Natural killer cell (primary cell): ENCODE results near the gene LEMD1. TPM values are rescaled to one million over a fixed set of nuclear protein-coding genes. Genes with fewer than 3 reads are reported as not detected.

ENCODE experiments used
- ATAC-seq, 3 donors: fragments of 150-1000 bp in 2 of 3; fragments of 200-7000 bp in 1 of 3; cut with Tn5 transposase; 1 replicate in 1 of 3; 2 replicates in 2 of 3; pipeline ENCODE4 v1.10.0; 2021; ENCODE audit warnings: mild to moderate bottlenecking in 2 of 3, moderate library complexity in 2 of 3
- DNase-seq, 2 donors: peaks; one replicate each; pipeline versions ENCODE4 v3.0.0 to v3.0.0-alpha.2; 2013 to 2021; ENCODE audit warnings: mixed read lengths in 1 of 2
- H3K27ac ChIP-seq: one replicate; pipeline ENCODE4 v1.5.1; 2013; ENCODE audit warnings: mild to moderate bottlenecking, low read length
- H3K27me3 ChIP-seq: one replicate; pipeline ENCODE4 v1.6.1; 2013; ENCODE audit warnings: low read length; ENCODE audit not compliant: control insufficient read depth, insufficient read depth
- H3K36me3 ChIP-seq: one replicate; pipeline ENCODE4 v1.6.1; 2013; ENCODE audit warnings: low read length; ENCODE audit not compliant: control insufficient read depth, insufficient read depth
- H3K4me1 ChIP-seq: one replicate; pipeline ENCODE4 v1.6.1; 2013; ENCODE audit warnings: low read length; ENCODE audit not compliant: control insufficient read depth, insufficient read depth
- H3K4me3 ChIP-seq: one replicate; pipeline ENCODE4 v1.5.1; 2013; ENCODE audit warnings: low read length
- H3K9me3 ChIP-seq: one replicate; pipeline ENCODE4 v1.6.1; 2013; ENCODE audit warnings: low read length; ENCODE audit not compliant: control insufficient read depth, insufficient read depth
- H3K27ac Mint-ChIP-seq, 2 donors: one replicate each; pipeline ENCODE4 v1.8.0; 2022; ENCODE audit warnings: mild to moderate bottlenecking in 2 of 2, mixed read lengths in 2 of 2, moderate library complexity in 1 of 2
- H3K27me3 Mint-ChIP-seq, 2 donors: one replicate each; pipeline ENCODE4 v1.8.0; 2022; ENCODE audit warnings: low read depth in 2 of 2, mixed read lengths in 2 of 2
- H3K36me3 Mint-ChIP-seq: one replicate; pipeline ENCODE4 v1.8.0; 2022; ENCODE audit warnings: mixed read lengths
- H3K4me1 Mint-ChIP-seq, 2 donors: one replicate each; pipeline ENCODE4 v1.8.0; 2022; ENCODE audit warnings: mixed read lengths in 2 of 2
- H3K4me3 Mint-ChIP-seq: one replicate; pipeline ENCODE4 v1.8.0; 2022; ENCODE audit warnings: mild to moderate bottlenecking, moderate library complexity, mixed read lengths
- H3K9me3 Mint-ChIP-seq, 2 donors: one replicate each; pipeline ENCODE4 v1.8.0; 2022; ENCODE audit warnings: mixed read lengths in 2 of 2
- WGBS: methylation state at CpG from one replicate; pipeline ENCODE4 v1.1.7; 2013; ENCODE audit warnings: missing lambda C conversion rate; ENCODE audit not compliant: insufficient coverage; 5-methylcytosine and 5-hydroxymethylcytosine counted together
- intact Hi-C: fragments of 100-400 bp; cut with micrococcal nuclease; formaldehyde crosslinking; loops from one replicate; pipeline ENCODE4 v1.14.2; 2022
- total RNA-seq, 4 donors: library from RNA; stranded (reverse); fragments of 120-200 nt in 1 of 4; gene quantifications; one replicate each; pipeline versions ENCODE4 v1.2.3 to v1.2.4, GENCODE V29; 2013 to 2022
- TF ChIP-seq, protein P1 (sequence below): fragments of 200-600 bp; IDR thresholded peaks from one replicate; pipeline ENCODE4 v1.8.0; 2022; ENCODE audit warnings: antibody characterized with exemption

Gene LEMD1
- total RNA-seq, 3 donors from 2014 or later (not counting 1 experiment from before 2014, with no cell fraction given), result not detected

DNA sequence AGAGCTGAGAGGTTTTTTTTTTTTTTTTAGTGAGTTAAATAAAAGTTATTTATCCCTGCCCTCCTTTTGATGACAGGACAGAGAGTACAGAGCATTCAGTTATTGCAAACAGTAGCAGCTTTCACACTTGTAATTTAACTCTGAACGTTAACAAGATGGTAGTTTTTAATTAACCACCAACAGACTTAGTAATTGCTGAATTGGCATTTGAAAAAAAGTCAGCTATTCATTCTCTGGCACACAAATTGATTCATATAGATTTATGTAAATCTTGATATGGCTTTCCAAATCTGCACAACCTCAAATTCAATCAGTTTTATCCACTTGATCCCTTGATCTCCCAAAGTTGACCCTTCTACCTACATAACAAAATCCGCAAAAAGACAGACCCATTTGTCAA lies 918 bp downstream of the LEMD1 start:
- Mint-ChIP-seq H3K36me3 (no peaks in the 10 kb centered on the region), H3K27ac (no peak overlapping the region), H3K27me3 (peaks cover 17 to 52% of the 10 kb centered on the region in 2 donors), H3K4me3 (no peak overlapping the region), H3K4me1 (no peaks in the 10 kb centered on the region), H3K9me3 (no peaks in the 10 kb centered on the region)
- Histone ChIP-seq H3K4me3 (no peak overlapping the region), H3K27me3 (peaks cover 2% of the 10 kb centered on the region), H3K9me3 (no peaks in the 10 kb centered on the region), H3K36me3 (no peaks in the 10 kb centered on the region), H3K27ac (no peak overlapping the region), H3K4me1 (no peaks in the 10 kb centered on the region)
- intact Hi-C loops, result no loop called here
- 80% methylated on average over 1 of the region's 2 CpGs for WGBS
- DNase-seq (no peak), ATAC-seq (no peak)
- TF ChIP-seq, protein P1, sequence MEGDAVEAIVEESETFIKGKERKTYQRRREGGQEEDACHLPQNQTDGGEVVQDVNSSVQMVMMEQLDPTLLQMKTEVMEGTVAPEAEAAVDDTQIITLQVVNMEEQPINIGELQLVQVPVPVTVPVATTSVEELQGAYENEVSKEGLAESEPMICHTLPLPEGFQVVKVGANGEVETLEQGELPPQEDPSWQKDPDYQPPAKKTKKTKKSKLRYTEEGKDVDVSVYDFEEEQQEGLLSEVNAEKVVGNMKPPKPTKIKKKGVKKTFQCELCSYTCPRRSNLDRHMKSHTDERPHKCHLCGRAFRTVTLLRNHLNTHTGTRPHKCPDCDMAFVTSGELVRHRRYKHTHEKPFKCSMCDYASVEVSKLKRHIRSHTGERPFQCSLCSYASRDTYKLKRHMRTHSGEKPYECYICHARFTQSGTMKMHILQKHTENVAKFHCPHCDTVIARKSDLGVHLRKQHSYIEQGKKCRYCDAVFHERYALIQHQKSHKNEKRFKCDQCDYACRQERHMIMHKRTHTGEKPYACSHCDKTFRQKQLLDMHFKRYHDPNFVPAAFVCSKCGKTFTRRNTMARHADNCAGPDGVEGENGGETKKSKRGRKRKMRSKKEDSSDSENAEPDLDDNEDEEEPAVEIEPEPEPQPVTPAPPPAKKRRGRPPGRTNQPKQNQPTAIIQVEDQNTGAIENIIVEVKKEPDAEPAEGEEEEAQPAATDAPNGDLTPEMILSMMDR, result no peak

DNA sequence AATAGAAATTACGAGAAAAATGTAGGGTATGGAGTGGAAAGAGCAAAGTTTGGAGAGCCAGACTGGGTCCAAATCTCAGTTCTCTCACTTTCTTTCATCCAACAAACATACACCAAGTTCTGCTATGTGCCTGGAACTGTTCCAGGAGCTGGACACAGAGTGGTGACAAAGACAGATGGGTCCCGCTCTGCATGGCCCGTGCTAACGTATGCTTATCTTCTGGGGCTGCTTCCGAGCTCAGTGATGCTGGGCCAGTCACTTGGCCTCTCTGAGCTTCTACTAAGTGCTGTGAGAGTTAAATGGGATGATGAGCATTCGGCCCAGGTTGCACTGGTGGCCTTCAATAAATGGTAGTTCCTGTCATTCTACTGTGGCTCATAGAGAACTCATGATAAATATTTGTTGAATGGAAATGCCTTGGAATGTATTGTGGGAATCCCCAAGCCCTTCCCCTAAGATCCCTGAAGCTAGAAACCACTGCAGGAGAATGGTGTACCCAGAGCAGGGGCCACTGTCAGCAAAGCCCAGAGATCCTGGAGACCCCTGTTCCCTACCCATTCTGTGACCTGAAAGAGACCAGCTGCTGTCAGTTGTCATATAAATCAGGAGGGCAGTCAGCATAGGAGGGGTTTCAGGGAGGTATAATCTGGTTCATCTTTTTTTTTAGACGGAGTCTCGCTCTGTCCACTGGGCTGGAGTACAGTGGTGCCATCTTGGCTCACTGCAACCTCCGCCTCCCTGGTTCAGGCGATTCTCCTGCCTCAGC lies 3.8 kb downstream of the LEMD1 start:
- no peaks in the 10 kb centered on the region for H3K9me3 Mint-ChIP-seq
- no peak overlapping the region for H3K4me3 Mint-ChIP-seq
- no peak overlapping the region for H3K4me3 ChIP-seq
- intact Hi-C loops, result no loop called here
- H3K36me3 ChIP-seq, result no peaks in the 10 kb centered on the region
- H3K4me1 ChIP-seq, result no peaks in the 10 kb centered on the region
- H3K27me3 Mint-ChIP-seq, result peaks cover 6 to 36% of the 10 kb centered on the region in 2 donors
- no peak overlapping the region for H3K27ac Mint-ChIP-seq
- WGBS, result 85% methylated on average over 9 of the region's 10 CpGs
- TF ChIP-seq, protein P1, result no peak
- H3K27me3 ChIP-seq, result no peaks in the 10 kb centered on the region
- H3K9me3 ChIP-seq, result no peaks in the 10 kb centered on the region
- no peaks in the 10 kb centered on the region for H3K36me3 Mint-ChIP-seq
- no peaks in the 10 kb centered on the region for H3K4me1 Mint-ChIP-seq
- DNase-seq, result no peak
- H3K27ac ChIP-seq, result no peak overlapping the region
- no peak for ATAC-seq

DNA sequence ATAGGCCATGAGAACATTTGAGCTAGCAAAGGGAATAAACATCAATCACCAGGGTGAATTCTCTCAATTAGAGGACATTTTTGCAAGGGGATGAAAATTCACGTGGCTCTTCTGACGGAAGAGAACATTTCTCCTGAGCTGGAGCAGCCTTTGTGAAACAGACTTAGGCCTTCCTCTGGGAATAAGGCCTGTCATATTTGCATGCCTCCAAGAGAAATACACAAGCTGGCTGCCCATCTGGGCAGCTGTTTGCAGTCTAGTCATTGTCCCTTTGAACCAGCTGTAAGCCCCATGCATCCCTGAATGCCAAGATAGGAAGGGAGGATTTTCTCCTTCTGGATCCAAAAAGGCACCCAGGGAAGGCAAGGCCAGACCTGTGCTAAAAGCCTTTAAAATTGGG lies 5.5 kb downstream of the LEMD1 start:
- H3K27ac ChIP-seq, result no peak overlapping the region
- Mint-ChIP-seq H3K4me3 (no peak overlapping the region), H3K27me3 (peaks cover 4 to 21% of the 10 kb centered on the region in 2 donors), H3K4me1 (no peaks in the 10 kb centered on the region), H3K9me3 (no peaks in the 10 kb centered on the region), H3K27ac (no peak overlapping the region), H3K36me3 (no peaks in the 10 kb centered on the region)
- intact Hi-C loops, result no loop called here
- H3K27me3 ChIP-seq, result no peaks in the 10 kb centered on the region
- no peaks in the 10 kb centered on the region for H3K9me3 ChIP-seq
- no peak for ATAC-seq
- no peaks in the 10 kb centered on the region for H3K4me1 ChIP-seq
- no peaks in the 10 kb centered on the region for H3K36me3 ChIP-seq
- DNase-seq, result no peak
- 93% methylated on average over 2 of the region's 2 CpGs for WGBS
- H3K4me3 ChIP-seq, result no peak overlapping the region
- TF ChIP-seq, protein P1, result no peak
